ENCODE results near the gene HMMR.
"Not testable (repeated sequence)": the region's sequence is repeated elsewhere in the genome, so short reads cannot be mapped to it uniquely, and the experiment has no call there.

GRCh38 chr5:163415673-163416072 is 44.8 kb upstream of the HMMR start:
- TF ChIP-seq, protein P1, sequence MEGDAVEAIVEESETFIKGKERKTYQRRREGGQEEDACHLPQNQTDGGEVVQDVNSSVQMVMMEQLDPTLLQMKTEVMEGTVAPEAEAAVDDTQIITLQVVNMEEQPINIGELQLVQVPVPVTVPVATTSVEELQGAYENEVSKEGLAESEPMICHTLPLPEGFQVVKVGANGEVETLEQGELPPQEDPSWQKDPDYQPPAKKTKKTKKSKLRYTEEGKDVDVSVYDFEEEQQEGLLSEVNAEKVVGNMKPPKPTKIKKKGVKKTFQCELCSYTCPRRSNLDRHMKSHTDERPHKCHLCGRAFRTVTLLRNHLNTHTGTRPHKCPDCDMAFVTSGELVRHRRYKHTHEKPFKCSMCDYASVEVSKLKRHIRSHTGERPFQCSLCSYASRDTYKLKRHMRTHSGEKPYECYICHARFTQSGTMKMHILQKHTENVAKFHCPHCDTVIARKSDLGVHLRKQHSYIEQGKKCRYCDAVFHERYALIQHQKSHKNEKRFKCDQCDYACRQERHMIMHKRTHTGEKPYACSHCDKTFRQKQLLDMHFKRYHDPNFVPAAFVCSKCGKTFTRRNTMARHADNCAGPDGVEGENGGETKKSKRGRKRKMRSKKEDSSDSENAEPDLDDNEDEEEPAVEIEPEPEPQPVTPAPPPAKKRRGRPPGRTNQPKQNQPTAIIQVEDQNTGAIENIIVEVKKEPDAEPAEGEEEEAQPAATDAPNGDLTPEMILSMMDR (IDR thresholded peaks at IDR 0.05; ENCODE audit: insufficient read depth, low read length), result not testable (repeated sequence)
- not testable (repeated sequence) for TF ChIP-seq POLR2AphosphoS5 (IDR thresholded peaks at IDR 0.05; ENCODE audit: low read depth); SPI1 (IDR thresholded peaks at IDR 0.05; ENCODE audit: borderline replicate concordance, low read depth); GABPA (IDR thresholded peaks at IDR 0.05; ENCODE audit: low read depth)
- TF ChIP-seq, protein P2, sequence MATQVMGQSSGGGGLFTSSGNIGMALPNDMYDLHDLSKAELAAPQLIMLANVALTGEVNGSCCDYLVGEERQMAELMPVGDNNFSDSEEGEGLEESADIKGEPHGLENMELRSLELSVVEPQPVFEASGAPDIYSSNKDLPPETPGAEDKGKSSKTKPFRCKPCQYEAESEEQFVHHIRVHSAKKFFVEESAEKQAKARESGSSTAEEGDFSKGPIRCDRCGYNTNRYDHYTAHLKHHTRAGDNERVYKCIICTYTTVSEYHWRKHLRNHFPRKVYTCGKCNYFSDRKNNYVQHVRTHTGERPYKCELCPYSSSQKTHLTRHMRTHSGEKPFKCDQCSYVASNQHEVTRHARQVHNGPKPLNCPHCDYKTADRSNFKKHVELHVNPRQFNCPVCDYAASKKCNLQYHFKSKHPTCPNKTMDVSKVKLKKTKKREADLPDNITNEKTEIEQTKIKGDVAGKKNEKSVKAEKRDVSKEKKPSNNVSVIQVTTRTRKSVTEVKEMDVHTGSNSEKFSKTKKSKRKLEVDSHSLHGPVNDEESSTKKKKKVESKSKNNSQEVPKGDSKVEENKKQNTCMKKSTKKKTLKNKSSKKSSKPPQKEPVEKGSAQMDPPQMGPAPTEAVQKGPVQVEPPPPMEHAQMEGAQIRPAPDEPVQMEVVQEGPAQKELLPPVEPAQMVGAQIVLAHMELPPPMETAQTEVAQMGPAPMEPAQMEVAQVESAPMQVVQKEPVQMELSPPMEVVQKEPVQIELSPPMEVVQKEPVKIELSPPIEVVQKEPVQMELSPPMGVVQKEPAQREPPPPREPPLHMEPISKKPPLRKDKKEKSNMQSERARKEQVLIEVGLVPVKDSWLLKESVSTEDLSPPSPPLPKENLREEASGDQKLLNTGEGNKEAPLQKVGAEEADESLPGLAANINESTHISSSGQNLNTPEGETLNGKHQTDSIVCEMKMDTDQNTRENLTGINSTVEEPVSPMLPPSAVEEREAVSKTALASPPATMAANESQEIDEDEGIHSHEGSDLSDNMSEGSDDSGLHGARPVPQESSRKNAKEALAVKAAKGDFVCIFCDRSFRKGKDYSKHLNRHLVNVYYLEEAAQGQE (IDR thresholded peaks at IDR 0.05; ENCODE audit: insufficient replicate concordance, low read depth), result not testable (repeated sequence)
